ENCODE data around the gene LCN10. TPM values are rescaled to one million over a fixed set of nuclear protein-coding genes. Genes with fewer than 3 reads are reported as not detected.

LCN10 gene
- total and polyA plus RNA-seq, 2 experiments from 2014 or later, result not detected

- Histone ChIP-seq H3K9me3 (ENCODE audit: low read depth) (no peaks in the 10 kb centered on the region), H3K9ac (no peak overlapping the region), H3K9me2 (ENCODE audit: insufficient read depth) (no peaks in the 10 kb centered on the region), H2AFZ (no peak overlapping the region), H3K79me2 (ENCODE audit: insufficient read depth) (no peaks in the 10 kb centered on the region), H3K27me3 (replicated peaks; ENCODE audit: insufficient read depth) (0 out of 2 replicates have a peak, but pooled peaks cover 5% of the 10 kb centered on the region), H3K4me1 (ENCODE audit: insufficient read depth) (peaks cover 7% of the 10 kb centered on the region), H3F3A (ENCODE audit: insufficient read depth) (0 out of 2 replicates have a peak, but pooled peaks cover 1% of the 10 kb centered on the region), H4K20me1 (ENCODE audit: insufficient read depth) (no peaks in the 10 kb centered on the region), H3K36me3 (ENCODE audit: low read depth) (no peaks in the 10 kb centered on the region), H3K27ac (no peak overlapping the region), H3K4me3 (no peak overlapping the region), H3K4me2 (ENCODE audit: unreplicated experiment) (no peak overlapping the region)
- TF ChIP-seq EZH2phosphoT487 (IDR thresholded peaks at IDR 0.05; ENCODE audit: insufficient read depth, low read depth) (no peak), EZH2 (IDR thresholded peaks at IDR 0.05; ENCODE audit: insufficient read depth, poor library complexity, severe bottlenecking) (no peak)
- DNase-seq, result no peak
- in situ Hi-C loops (cut with MboI), result no loop called here
- WGBS, 2 experiments (ENCODE audit: low coverage in 1 of 2, low lambda C conversion rate in 2 of 2, missing lambda C conversion rate in 2 of 2), result 65 to 78% methylated on average over 14 to 15 of the region's 16 CpGs
These were observed 25.3 kb downstream of the LCN10 start for GRCh38 chr9:136717399-136717798.

- WGBS, 2 experiments (ENCODE audit: low coverage in 1 of 2, low lambda C conversion rate in 2 of 2, missing lambda C conversion rate in 2 of 2), result 47 to 62% methylated on average over 6 to 8 of the region's 8 CpGs
- H3K27ac ChIP-seq, result no peak overlapping the region
- H3K36me3 ChIP-seq (ENCODE audit: low read depth), result no peaks in the 10 kb centered on the region
- no peaks in the 10 kb centered on the region for H3K9me2 ChIP-seq (ENCODE audit: insufficient read depth)
- H3K4me2 ChIP-seq (ENCODE audit: unreplicated experiment), result no peak overlapping the region
- H3K79me2 ChIP-seq (ENCODE audit: insufficient read depth), result no peaks in the 10 kb centered on the region
- no peak overlapping the region for H2AFZ ChIP-seq
- H3K9ac ChIP-seq, result no peak overlapping the region
- no peaks in the 10 kb centered on the region for H4K20me1 ChIP-seq (ENCODE audit: insufficient read depth)
- H3K9me3 ChIP-seq (ENCODE audit: low read depth), result no peaks in the 10 kb centered on the region
- H3K4me3 ChIP-seq, result no peak overlapping the region
- peaks cover 7% of the 10 kb centered on the region; the same call in 1 of the 2 replicates for H3K4me1 ChIP-seq (ENCODE audit: insufficient read depth)
- 0 out of 2 replicates have a peak, but pooled peaks cover 14% of the 10 kb centered on the region for H3F3A ChIP-seq (ENCODE audit: insufficient read depth)
- no peak for DNase-seq
- in situ Hi-C loops (cut with MboI), result no loop called here
- H3K27me3 ChIP-seq (replicated peaks; ENCODE audit: insufficient read depth), result 0 out of 2 replicates have a peak, but pooled peaks cover 5% of the 10 kb centered on the region
- TF ChIP-seq EZH2phosphoT487 (IDR thresholded peaks at IDR 0.05; ENCODE audit: insufficient read depth, low read depth) (no peak), EZH2 (IDR thresholded peaks at IDR 0.05; ENCODE audit: insufficient read depth, poor library complexity, severe bottlenecking) (no peak)
These were observed 27.9 kb downstream of the LCN10 start for GRCh38 chr9:136714893-136715274.

- H3K9me2 ChIP-seq (ENCODE audit: insufficient read depth), result no peaks in the 10 kb centered on the region
- no peak overlapping the region for H3K4me3 ChIP-seq
- 0 out of 2 replicates have a peak, but pooled peaks cover 5% of the 10 kb centered on the region for H3K27me3 ChIP-seq (replicated peaks; ENCODE audit: insufficient read depth)
- H3K4me2 ChIP-seq (ENCODE audit: unreplicated experiment), result no peak overlapping the region
- DNase-seq, result no peak
- no peaks in the 10 kb centered on the region for H3K36me3 ChIP-seq (ENCODE audit: low read depth)
- no peaks in the 10 kb centered on the region for H4K20me1 ChIP-seq (ENCODE audit: insufficient read depth)
- in situ Hi-C loops (cut with MboI), result no loop called here
- no peak overlapping the region for H3K9ac ChIP-seq
- TF ChIP-seq EZH2phosphoT487 (IDR thresholded peaks at IDR 0.05; ENCODE audit: insufficient read depth, low read depth) (no peak), EZH2 (IDR thresholded peaks at IDR 0.05; ENCODE audit: insufficient read depth, poor library complexity, severe bottlenecking) (no peak)
- H3K9me3 ChIP-seq (ENCODE audit: low read depth), result no peaks in the 10 kb centered on the region
- H3F3A ChIP-seq (ENCODE audit: insufficient read depth), result 0 out of 2 replicates have a peak, but pooled peaks cover 14% of the 10 kb centered on the region
- 69% methylated on average over 17 of the region's 17 CpGs for WGBS, 2 experiments (ENCODE audit: low coverage in 1 of 2, low lambda C conversion rate in 2 of 2, missing lambda C conversion rate in 2 of 2)
- H3K4me1 ChIP-seq (ENCODE audit: insufficient read depth), result peaks cover 7% of the 10 kb centered on the region; the same call in 1 of the 2 replicates
- no peaks in the 10 kb centered on the region for H3K79me2 ChIP-seq (ENCODE audit: insufficient read depth)
- H3K27ac ChIP-seq, result no peak overlapping the region
- no peak overlapping the region for H2AFZ ChIP-seq
These were observed 28.4 kb downstream of the LCN10 start for GRCh38 chr9:136714096-136714892.

GRCh38 chr9:136713550-136713949 is 29.2 kb downstream of the LCN10 start:
- no peak overlapping the region for H3K27ac ChIP-seq
- H2AFZ ChIP-seq, result no peak overlapping the region
- no peaks in the 10 kb centered on the region for H4K20me1 ChIP-seq (ENCODE audit: insufficient read depth)
- peaks cover 7% of the 10 kb centered on the region; the same call in 1 of the 2 replicates for H3K4me1 ChIP-seq (ENCODE audit: insufficient read depth)
- no peaks in the 10 kb centered on the region for H3K9me3 ChIP-seq (ENCODE audit: low read depth)
- in situ Hi-C loops (cut with MboI), result no loop called here
- H3K79me2 ChIP-seq (ENCODE audit: insufficient read depth), result no peaks in the 10 kb centered on the region
- TF ChIP-seq EZH2 (IDR thresholded peaks at IDR 0.05; ENCODE audit: insufficient read depth, poor library complexity, severe bottlenecking) (no peak), EZH2phosphoT487 (IDR thresholded peaks at IDR 0.05; ENCODE audit: insufficient read depth, low read depth) (no peak)
- H3K4me2 ChIP-seq (ENCODE audit: unreplicated experiment), result no peak overlapping the region
- H3F3A ChIP-seq (ENCODE audit: insufficient read depth), result 0 out of 2 replicates have a peak, but pooled peaks cover 14% of the 10 kb centered on the region
- H3K9ac ChIP-seq, result no peak overlapping the region
- 0 out of 2 replicates have a peak, but pooled peaks cover 5% of the 10 kb centered on the region for H3K27me3 ChIP-seq (replicated peaks; ENCODE audit: insufficient read depth)
- H3K9me2 ChIP-seq (ENCODE audit: insufficient read depth), result no peaks in the 10 kb centered on the region
- WGBS, 2 experiments (ENCODE audit: low coverage in 1 of 2, low lambda C conversion rate in 2 of 2, missing lambda C conversion rate in 2 of 2), result 58 to 65% methylated on average over 7 to 8 of the region's 8 CpGs
- no peaks in the 10 kb centered on the region for H3K36me3 ChIP-seq (ENCODE audit: low read depth)
- no peak for DNase-seq
- no peak overlapping the region for H3K4me3 ChIP-seq
